Stimulated activated CD8-positive, alpha-beta memory T cell treated with anti-CD3 and anti-CD28 coated beads, Interleukin-15, amount 100 ng/mL, for 1 hour (primary cell): ENCODE data around the gene ACKR3.

Experiments used
- DNase-seq: peaks from one replicate; pipeline ENCODE4 v3.0.0-alpha.2; 2020; ENCODE audit warnings: low read depth

The ACKR3 gene

DNA sequence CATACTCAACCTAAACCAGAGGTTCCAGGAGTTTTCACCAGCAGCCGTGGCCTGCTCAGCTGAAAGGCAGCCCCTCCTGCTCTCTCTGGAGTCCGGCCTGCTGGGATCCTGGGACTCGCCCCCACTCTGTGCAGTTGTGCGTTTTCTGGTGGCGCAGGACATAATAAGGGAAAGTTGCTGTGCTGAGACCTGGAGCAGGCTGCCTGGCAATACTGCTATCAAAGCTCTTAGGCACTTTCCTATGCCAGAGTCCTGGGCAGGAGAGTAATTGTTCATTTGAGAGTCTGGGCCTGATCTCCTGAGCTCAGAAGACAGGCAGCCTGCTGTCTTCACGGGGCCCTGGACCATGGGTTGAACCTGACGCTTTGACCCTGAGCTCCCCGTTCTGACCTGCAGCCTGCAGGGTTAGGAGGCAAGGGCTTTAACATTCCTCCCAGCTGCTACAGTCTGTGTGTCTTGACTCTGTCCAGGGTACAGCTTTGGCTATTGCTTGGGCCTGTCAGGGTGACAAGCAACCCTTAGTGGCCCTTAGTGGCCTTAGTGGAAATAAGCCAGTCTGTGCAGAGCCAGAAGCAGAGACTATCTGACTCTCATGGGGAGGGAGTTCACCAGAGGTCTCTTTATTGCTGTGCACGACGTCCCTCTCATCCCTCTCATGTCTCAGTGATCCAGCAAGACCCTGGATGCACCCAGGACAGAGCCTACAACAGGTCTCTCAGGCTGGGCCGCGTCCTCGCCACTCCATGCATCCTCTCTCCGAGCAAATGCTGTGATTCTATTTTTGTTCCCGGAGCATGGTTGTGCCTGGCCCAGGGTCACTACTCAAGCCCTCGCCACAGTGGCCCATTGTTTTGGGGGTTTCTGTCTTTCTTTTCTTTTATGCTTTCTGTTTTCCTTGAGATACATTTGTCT is 60.6 kb downstream of the ACKR3 start:
- DNase-seq = no peak

DNA sequence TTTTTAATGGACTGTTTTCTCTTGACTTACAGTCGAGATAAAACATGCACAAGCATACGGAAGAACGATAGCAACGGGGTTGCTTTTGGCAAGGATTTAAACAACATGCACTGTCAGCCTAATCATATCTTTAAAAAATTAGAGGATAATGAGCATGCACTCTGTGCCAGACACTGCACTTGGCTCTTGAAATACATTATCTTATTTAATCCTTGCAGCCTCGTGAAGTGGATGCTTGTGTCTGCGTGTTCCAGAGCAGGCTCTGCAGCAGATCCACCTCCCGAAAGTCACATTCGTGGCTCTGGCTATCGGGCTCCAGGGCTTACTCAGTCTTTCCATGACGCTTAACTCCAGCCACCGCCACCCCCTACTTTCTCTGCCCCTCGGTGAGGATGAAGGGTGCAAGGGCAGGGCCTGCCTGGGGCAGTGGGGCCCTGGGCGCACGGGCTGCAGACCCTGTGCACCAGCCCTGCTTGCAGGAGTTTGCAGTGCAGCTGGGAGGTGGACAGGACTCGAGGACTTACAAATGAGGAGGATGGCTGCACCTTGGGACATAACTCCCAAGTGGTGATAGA is 61.7 kb downstream of the ACKR3 start:
- DNase-seq = no peak

DNA sequence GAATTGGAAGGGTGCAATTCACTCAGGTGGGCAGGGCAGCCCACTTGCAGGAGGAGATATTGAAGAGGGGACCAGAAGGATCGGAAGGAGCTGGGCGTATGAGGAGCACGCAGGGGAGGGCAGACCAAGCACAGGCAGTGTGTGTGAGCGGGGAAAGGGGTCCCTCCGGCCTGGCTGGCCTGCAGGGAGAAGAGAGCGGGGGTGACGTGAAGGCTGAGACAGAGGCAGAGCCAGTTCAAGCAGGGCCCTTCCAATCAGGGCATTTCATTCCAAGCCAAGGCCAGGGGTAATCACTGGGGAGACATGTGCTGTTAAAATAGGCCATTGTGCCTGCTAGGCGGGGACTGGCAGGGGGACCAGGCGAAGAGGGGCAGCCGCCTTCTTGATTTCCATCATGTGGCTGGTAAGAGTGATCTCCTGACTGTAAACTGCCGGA is 62.2 kb downstream of the ACKR3 start:
- DNase-seq = no peak
